Measurements from ENCODE around the gene EPB42.

GRCh38 chr15:43241100-43241499, 20.3 kb upstream of the EPB42 start:
- TF ChIP-seq EZH2 (IDR thresholded peaks at IDR 0.05; ENCODE audit: insufficient read depth, poor library complexity, severe bottlenecking) (no peak), EZH2phosphoT487 (IDR thresholded peaks at IDR 0.05; ENCODE audit: insufficient read depth, low read depth) (no peak)
